Fibroblast of lung (primary cell): Measurements from ENCODE around the gene AFAP1L2. TPM values are rescaled to one million over a fixed set of nuclear protein-coding genes. Genes with fewer than 3 reads are reported as not detected.
A peak's percentile ranks its signal among the peaks of the same experiment; 100 is the strongest.

Experiments used
- DNase-seq, 2 donors: peaks; one replicate each; pipeline versions ENCODE4 v3.0.0 to v3.0.0-alpha.2; 2010; ENCODE audit warnings: low read depth in 2 of 2
- H2AFZ ChIP-seq: 2 replicates; pipeline ENCODE4 v1.5.1; 2012; ENCODE audit warnings: low read length, control low read depth, inconsistent platforms
- H3K27ac ChIP-seq: 2 replicates; pipeline ENCODE4 v1.5.1; 2011; ENCODE audit warnings: low read length, control low read depth; ENCODE audit not compliant: insufficient read depth
- H3K27me3 ChIP-seq: 2 replicates; pipeline ENCODE4 v1.5.1; 2011; ENCODE audit warnings: mild to moderate bottlenecking, low read length; ENCODE audit not compliant: control insufficient read depth, insufficient read depth
- H3K36me3 ChIP-seq: 2 replicates; pipeline ENCODE4 v1.5.1; 2011; ENCODE audit warnings: low read length; ENCODE audit not compliant: control insufficient read depth, insufficient read depth
- H3K4me1 ChIP-seq: 2 replicates; pipeline ENCODE4 v1.5.1; 2011; ENCODE audit warnings: low read length; ENCODE audit not compliant: control insufficient read depth, insufficient read depth; ENCODE audit errors: extremely low read depth
- H3K4me2 ChIP-seq: 2 replicates; pipeline ENCODE4 v1.5.1; 2011; ENCODE audit warnings: low read length, control low read depth; ENCODE audit not compliant: insufficient read depth; ENCODE audit errors: extremely low read depth
- H3K4me3 ChIP-seq, 4 experiments: fragments of 200-600 bp in 1 of 4; sonication (generic) in 1 of 4; replicated peaks in 1 of 4; 2 replicates each; pipeline ENCODE4 v1.5.1; 2011 to 2016; ENCODE audit warnings: low read length in 4 of 4, low read depth in 3 of 4, mild to moderate bottlenecking in 3 of 4, control low read depth in 2 of 4, inconsistent platforms in 1 of 4, mixed read lengths in 1 of 4; ENCODE audit not compliant: insufficient read depth in 1 of 4; ENCODE audit errors: control extremely low read depth in 1 of 4
- H3K79me2 ChIP-seq: 2 replicates; pipeline ENCODE4 v1.5.1; 2012; ENCODE audit warnings: mild to moderate bottlenecking, low read length, inconsistent platforms; ENCODE audit not compliant: control insufficient read depth, insufficient read depth
- H3K9ac ChIP-seq: 2 replicates; pipeline ENCODE4 v1.5.1; 2011; ENCODE audit warnings: mild to moderate bottlenecking, low read length, control low read depth; ENCODE audit not compliant: insufficient read depth
- H3K9me3 ChIP-seq: 2 replicates; pipeline ENCODE4 v1.5.1; 2012; ENCODE audit warnings: low read depth, low read length; ENCODE audit not compliant: control insufficient read depth, insufficient read depth
- H4K20me1 ChIP-seq: 2 replicates; pipeline ENCODE4 v1.5.1; 2011; ENCODE audit warnings: low read length; ENCODE audit not compliant: control insufficient read depth, insufficient read depth; ENCODE audit errors: extremely low read depth
- EZH2 ChIP-seq: IDR thresholded peaks from 2 replicates; pipeline ENCODE4 v1.5.1; 2012; ENCODE audit warnings: low read length, control low read depth, mild to moderate bottlenecking; ENCODE audit errors: missing control alignments
- polyA plus RNA-seq, 2 donors: library from polyadenylated mRNA; depleted of rRNA in 1 of 2; stranded (reverse) in 1 of 2; unstranded in 1 of 2; fragments of >200 nt; gene quantifications; 2 replicates each; pipeline ENCODE4 v1.2.1, GENCODE V29; 2011 to 2012; ENCODE audit warnings: missing spikeins in 1 of 2
- total RNA-seq: library from RNA; depleted of rRNA; stranded (reverse); fragments of >200 nt; gene quantifications from 2 replicates; pipeline ENCODE4 v1.2.1, GENCODE V29; 2014
- TF ChIP-seq, protein P1 (sequence below), 2 donors: IDR thresholded peaks in 1 of 2; conservative IDR thresholded peaks in 1 of 2; 1 replicate in 1 of 2; 2 replicates in 1 of 2; pipeline ENCODE4 v1.5.1; 2011 to 2012; ENCODE audit warnings: low read length in 2 of 2, control low read depth in 1 of 2, inconsistent platforms in 1 of 2, low read depth in 1 of 2, mild to moderate bottlenecking in 1 of 2

Gene AFAP1L2
- total and polyA plus RNA-seq, 2 donors (not counting 1 experiment from before 2014, with no cell fraction given), result 0.17 to 9.6 TPM

DNA sequence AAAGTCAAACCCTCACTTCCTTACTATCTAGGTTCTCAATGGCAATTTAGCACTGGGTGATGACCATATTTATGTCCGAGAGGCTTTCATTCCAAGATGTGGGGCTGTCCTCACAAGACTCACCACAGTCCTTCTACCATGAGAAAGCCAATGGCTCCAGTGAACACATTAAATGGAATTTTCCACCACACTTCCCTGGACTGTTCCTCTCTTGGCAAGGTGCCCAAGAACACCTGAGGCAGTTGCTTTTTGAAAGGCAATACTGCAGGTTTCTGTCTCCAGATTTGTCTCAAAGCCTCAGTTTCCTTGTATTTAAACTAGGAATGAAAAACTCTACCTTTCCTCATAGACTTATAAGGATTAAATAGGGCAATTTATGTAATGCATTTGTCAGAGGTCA, 24.2 kb downstream of the AFAP1L2 start:
- Histone ChIP-seq H3K4me2 (no peak overlapping the region), H4K20me1 (no peaks in the 10 kb centered on the region), H3K4me1 (no peaks in the 10 kb centered on the region), H3K4me3 (no peak overlapping the region), H3K9ac (no peak overlapping the region), H2AFZ (no peak overlapping the region), H3K36me3 (no peaks in the 10 kb centered on the region), H3K79me2 (no peaks in the 10 kb centered on the region), H3K27me3 (peaks cover 2% of the 10 kb centered on the region), H3K9me3 (no peaks in the 10 kb centered on the region), H3K27ac (no peak overlapping the region)
- TF ChIP-seq EZH2, result no peak
- TF ChIP-seq, protein P1, sequence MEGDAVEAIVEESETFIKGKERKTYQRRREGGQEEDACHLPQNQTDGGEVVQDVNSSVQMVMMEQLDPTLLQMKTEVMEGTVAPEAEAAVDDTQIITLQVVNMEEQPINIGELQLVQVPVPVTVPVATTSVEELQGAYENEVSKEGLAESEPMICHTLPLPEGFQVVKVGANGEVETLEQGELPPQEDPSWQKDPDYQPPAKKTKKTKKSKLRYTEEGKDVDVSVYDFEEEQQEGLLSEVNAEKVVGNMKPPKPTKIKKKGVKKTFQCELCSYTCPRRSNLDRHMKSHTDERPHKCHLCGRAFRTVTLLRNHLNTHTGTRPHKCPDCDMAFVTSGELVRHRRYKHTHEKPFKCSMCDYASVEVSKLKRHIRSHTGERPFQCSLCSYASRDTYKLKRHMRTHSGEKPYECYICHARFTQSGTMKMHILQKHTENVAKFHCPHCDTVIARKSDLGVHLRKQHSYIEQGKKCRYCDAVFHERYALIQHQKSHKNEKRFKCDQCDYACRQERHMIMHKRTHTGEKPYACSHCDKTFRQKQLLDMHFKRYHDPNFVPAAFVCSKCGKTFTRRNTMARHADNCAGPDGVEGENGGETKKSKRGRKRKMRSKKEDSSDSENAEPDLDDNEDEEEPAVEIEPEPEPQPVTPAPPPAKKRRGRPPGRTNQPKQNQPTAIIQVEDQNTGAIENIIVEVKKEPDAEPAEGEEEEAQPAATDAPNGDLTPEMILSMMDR (conservative IDR thresholded peaks at IDR 0.05 in 1 of 2, IDR thresholded peaks at IDR 0.05 in 1 of 2; ENCODE audit: low read depth in 1 of 2, low read length in 2 of 2), result no peak
- no peak for DNase-seq

DNA sequence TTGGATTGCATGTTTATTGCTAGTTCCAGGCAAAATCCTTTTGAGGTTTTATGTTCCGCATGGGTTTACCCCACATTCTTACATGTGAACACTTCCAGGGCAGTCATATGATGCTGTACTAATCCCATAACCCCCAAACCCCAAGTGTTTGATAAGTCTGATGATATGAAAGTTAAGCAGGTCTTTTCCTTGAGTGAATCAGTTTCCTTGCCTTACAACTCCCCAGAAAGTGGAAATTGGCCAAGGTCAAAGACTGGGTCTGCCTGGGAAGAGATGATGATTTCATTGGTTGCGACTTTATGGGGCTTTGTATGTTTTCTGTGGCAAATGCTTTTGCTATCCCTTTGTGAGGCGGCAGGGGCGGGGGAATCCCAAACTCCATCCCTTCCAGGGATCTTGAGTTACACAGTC, 24.7 kb downstream of the AFAP1L2 start:
- peak; percentile 45 to 47 for DNase-seq
- no peaks in the 10 kb centered on the region for H3K36me3 ChIP-seq
- no peaks in the 10 kb centered on the region for H3K79me2 ChIP-seq
- H4K20me1 ChIP-seq, result no peaks in the 10 kb centered on the region
- TF ChIP-seq EZH2, result no peak
- TF ChIP-seq, protein P1 (conservative IDR thresholded peaks at IDR 0.05 in 1 of 2, IDR thresholded peaks at IDR 0.05 in 1 of 2; ENCODE audit: low read depth in 1 of 2, low read length in 2 of 2), result no peak
- no peaks in the 10 kb centered on the region for H3K27me3 ChIP-seq
- H2AFZ ChIP-seq, result no peak overlapping the region
- H3K4me2 ChIP-seq, result no peak overlapping the region
- no peak overlapping the region for H3K4me3 ChIP-seq
- no peaks in the 10 kb centered on the region for H3K9me3 ChIP-seq
- no peak overlapping the region for H3K27ac ChIP-seq
- H3K4me1 ChIP-seq, result no peaks in the 10 kb centered on the region
- H3K9ac ChIP-seq, result no peak overlapping the region

DNA sequence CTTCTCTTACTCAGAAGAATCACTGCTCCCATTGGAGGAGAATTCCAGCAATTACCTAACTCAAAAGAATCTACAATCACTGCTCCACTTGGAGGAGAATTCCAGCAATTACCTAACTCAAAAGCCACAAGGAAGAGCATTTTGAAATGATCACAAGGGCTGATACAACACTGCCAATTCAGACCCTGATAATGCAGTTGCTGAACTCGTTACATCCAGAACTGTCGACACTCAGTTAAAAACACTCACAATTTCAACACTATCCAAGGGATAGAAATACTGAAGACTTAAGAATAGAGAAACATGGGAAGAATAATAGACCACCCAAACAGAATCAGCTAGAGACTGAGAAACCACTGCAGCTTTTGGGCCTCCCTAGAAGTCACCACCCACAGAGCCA, 27.8 kb downstream of the AFAP1L2 start:
- no peak for DNase-seq
- Histone ChIP-seq H3K4me2 (no peak overlapping the region), H3K4me1 (peaks cover 5% of the 10 kb centered on the region), H3K9me3 (no peaks in the 10 kb centered on the region), H3K36me3 (no peaks in the 10 kb centered on the region), H3K27me3 (no peaks in the 10 kb centered on the region), H3K9ac (no peak overlapping the region), H3K4me3 (no peak overlapping the region), H3K27ac (no peak overlapping the region), H2AFZ (no peak overlapping the region), H3K79me2 (no peaks in the 10 kb centered on the region), H4K20me1 (no peaks in the 10 kb centered on the region)
- TF ChIP-seq, protein P1 (conservative IDR thresholded peaks at IDR 0.05 in 1 of 2, IDR thresholded peaks at IDR 0.05 in 1 of 2; ENCODE audit: low read depth in 1 of 2, low read length in 2 of 2), result no peak
- no peak for TF ChIP-seq EZH2
